ENCODE results near the gene RHBDL1. TPM values are rescaled to one million over a fixed set of nuclear protein-coding genes. Genes with fewer than 3 reads are reported as not detected.

Gene RHBDL1
- polyA plus RNA-seq, 1 donor, result 2.6 TPM

Other genes with a start within 250 kb of the RHBDL1 start
- 45.6 TPM for gene CAPN15, start 148.0 kb upstream of the RHBDL1 start, polyA plus RNA-seq
- gene PRR35, start 115.3 kb upstream of the RHBDL1 start, polyA plus RNA-seq, result not detected
- 2.0 TPM for gene NHLRC4, start 108.7 kb upstream of the RHBDL1 start, polyA plus RNA-seq
- 23.6 TPM for gene PIGQ, start 105.7 kb upstream of the RHBDL1 start, polyA plus RNA-seq
- gene RAB40C, start 85.6 kb upstream of the RHBDL1 start, polyA plus RNA-seq, result 27.1 TPM
- 1.6 TPM for gene WFIKKN1, start 44.7 kb upstream of the RHBDL1 start, polyA plus RNA-seq
- gene METTL26, start 39.4 kb upstream of the RHBDL1 start, polyA plus RNA-seq, result 59.1 TPM
- 43.3 TPM for gene MCRIP2, start 33.8 kb upstream of the RHBDL1 start, polyA plus RNA-seq
- gene WDR90, start 26.3 kb upstream of the RHBDL1 start, polyA plus RNA-seq, result 43.9 TPM
- 105 TPM for gene RHOT2, start 7.5 kb upstream of the RHBDL1 start, polyA plus RNA-seq
- gene STUB1, start 4.7 kb downstream of the RHBDL1 start, polyA plus RNA-seq, result 65.9 TPM
- gene JMJD8, start 8.7 kb downstream of the RHBDL1 start, polyA plus RNA-seq, result 38.9 TPM
- 10.5 TPM for gene WDR24, start 14.7 kb downstream of the RHBDL1 start, polyA plus RNA-seq
- 3.8 TPM for gene FBXL16, start 30.1 kb downstream of the RHBDL1 start, polyA plus RNA-seq
- 18.9 TPM for gene METRN, start 39.4 kb downstream of the RHBDL1 start, polyA plus RNA-seq
- gene ANTKMT, start 45.5 kb downstream of the RHBDL1 start, polyA plus RNA-seq, result 23.0 TPM
- 1.9 TPM for gene CCDC78, start 50.8 kb downstream of the RHBDL1 start, polyA plus RNA-seq
- 9.1 TPM for gene HAGHL, start 51.4 kb downstream of the RHBDL1 start, polyA plus RNA-seq
- gene CIAO3, start 65.3 kb downstream of the RHBDL1 start, polyA plus RNA-seq, result 31.3 TPM
- 62.0 TPM for gene MSLN, start 85.1 kb downstream of the RHBDL1 start, polyA plus RNA-seq
- gene RPUSD1, start 112.7 kb downstream of the RHBDL1 start, polyA plus RNA-seq, result 18.0 TPM
- 19.1 TPM for gene CHTF18, start 112.9 kb downstream of the RHBDL1 start, polyA plus RNA-seq
- gene GNG13, start 125.1 kb downstream of the RHBDL1 start, polyA plus RNA-seq, result 0.81 TPM

All from large intestine (tissue), 1 donor.